ENCODE data around the gene ZSWIM8.
"Not testable (repeated sequence)": the region's sequence is repeated elsewhere in the genome, so short reads cannot be mapped to it uniquely, and the experiment has no call there.

Gene ZSWIM8

DNA sequence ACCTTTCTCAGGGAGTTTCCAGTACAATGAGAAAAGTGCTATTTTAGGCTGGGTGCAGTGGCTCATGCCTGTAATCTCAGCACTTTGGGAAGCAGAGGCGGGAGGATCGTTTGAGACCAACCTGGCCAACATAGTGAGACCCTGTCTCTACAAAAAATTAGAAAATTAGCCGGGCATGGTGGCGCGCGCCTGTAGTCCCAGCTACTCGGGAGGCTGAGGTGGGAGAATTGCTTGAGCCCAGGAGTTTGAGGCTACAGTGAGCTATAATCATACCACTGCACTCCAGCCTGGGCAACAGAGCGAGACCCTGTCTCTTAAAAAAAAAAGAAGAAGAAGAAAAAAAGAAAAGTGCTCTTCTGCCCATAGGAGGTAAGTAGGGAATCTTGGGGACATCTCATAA is 10.6 kb downstream of the ZSWIM8 start:
- DNase-seq (ENCODE audit: low read depth): not testable (repeated sequence)

DNA sequence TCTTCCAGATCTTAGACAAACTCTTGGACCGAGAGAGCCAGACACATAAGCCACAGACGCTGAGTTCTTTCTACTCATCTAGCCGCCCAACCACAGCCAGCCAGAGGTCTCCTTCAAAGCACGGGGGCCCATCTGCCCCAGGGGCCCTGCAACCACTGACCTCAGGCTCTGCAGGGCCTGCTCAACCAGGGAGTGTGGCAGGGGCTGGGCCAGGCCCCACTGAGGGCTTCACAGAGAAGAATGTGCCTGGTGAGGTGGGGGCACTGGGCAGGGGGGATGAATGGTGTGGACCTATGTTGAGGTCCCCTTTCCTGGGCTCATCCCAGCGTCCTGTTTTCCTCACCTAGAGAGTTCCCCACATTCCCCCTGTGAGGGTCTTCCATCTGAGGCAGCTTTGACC is 11.4 kb downstream of the ZSWIM8 start:
- DNase-seq (ENCODE audit: low read depth): no peak

DNA sequence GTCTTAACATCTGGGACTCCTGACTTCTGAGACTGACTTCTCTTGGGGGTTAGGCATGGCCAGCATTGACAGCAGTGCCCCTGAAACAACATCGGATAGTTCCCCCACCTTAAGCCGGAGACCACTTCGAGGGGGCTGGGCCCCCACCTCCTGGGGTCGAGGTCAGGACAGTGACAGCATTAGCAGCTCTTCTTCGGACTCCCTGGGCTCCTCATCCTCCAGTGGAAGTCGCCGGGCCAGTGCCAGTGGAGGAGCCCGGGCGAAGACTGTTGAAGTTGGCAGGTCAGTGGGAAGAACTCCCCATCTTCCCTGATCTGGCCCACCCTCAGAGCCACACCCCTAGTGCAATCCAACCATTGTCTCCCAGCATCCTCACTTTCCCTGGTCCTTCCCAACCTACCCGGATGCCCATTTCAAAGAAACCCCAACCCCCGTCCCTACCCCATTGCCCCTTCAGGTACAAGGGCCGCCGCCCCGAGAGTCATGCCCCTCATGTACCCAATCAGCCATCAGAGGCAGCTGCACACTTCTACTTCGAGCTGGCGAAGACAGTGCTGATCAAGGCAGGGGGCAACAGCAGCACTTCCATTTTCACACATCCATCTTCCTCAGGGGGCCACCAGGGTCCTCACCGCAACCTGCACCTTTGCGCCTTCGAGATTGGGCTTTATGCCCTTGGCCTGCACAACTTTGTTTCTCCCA is 12.1 kb downstream of the ZSWIM8 start:
- DNase-seq (ENCODE audit: low read depth): no peak

DNA sequence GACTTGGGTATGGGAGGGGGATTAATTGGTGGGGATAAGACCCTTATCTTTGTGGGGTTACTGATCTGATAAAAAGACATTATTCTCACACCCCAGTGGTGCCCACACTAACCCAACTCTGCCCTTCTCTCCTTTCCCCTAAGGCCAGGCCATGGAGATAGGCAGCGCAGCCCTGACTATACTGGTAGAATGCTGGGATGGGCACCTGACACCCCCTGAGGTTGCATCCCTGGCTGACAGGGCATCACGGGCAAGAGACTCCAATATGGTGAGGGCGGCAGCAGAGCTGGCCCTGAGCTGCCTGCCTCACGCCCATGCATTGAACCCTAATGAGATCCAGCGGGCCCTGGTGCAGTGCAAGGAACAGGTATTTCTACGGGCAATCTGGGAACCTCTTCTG is 12.7 kb downstream of the ZSWIM8 start:
- no peak for DNase-seq (ENCODE audit: low read depth)

DNA sequence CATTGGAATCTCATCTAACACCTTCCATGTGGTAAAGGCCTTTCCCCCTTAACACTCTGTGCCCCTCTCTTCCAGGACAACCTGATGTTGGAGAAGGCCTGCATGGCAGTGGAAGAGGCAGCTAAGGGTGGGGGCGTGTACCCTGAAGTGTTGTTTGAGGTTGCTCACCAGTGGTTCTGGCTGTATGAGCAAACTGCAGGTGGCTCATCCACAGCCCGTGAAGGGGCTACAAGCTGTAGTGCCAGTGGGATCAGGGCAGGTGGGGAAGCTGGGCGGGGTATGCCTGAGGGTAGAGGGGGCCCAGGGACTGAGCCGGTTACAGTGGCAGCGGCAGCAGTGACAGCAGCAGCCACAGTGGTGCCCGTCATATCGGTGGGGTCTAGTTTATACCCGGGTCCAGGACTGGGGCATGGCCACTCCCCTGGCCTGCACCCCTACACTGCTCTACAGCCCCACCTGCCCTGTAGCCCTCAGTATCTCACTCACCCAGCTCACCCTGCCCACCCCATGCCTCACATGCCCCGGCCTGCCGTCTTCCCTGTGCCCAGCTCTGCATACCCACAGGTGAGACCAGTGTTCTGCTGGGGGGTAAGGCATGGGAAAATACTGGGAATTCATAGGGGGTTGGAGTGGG is 13.6 kb downstream of the ZSWIM8 start:
- DNase-seq (ENCODE audit: low read depth): no peak

DNA sequence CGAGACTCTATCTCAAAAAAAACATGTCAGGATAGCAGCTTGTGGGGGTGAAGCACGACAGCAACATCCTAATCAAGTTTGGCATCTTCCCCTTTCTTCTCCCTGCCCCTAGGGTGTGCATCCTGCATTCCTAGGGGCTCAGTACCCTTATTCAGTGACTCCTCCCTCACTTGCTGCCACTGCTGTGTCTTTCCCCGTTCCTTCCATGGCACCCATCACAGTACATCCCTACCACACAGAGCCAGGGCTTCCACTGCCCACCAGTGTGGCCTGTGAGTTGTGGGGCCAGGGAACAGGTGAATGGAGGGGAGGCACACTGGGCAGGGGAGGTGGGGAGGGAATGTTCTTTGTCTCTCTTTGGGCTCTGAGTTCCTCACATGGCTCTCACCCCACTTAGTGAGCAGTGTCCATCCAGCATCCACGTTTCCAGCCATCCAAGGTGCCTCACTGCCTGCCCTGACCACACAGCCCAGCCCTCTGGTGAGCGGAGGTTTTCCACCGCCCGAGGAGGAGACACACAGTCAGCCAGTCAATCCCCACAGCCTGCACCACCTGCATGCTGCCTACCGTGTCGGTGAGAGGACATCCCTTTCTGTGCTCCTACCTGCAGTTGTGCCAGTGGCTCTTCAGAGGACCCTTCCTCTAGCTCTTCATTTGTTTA is 14.6 kb downstream of the ZSWIM8 start:
- DNase-seq (ENCODE audit: low read depth): no peak

DNA sequence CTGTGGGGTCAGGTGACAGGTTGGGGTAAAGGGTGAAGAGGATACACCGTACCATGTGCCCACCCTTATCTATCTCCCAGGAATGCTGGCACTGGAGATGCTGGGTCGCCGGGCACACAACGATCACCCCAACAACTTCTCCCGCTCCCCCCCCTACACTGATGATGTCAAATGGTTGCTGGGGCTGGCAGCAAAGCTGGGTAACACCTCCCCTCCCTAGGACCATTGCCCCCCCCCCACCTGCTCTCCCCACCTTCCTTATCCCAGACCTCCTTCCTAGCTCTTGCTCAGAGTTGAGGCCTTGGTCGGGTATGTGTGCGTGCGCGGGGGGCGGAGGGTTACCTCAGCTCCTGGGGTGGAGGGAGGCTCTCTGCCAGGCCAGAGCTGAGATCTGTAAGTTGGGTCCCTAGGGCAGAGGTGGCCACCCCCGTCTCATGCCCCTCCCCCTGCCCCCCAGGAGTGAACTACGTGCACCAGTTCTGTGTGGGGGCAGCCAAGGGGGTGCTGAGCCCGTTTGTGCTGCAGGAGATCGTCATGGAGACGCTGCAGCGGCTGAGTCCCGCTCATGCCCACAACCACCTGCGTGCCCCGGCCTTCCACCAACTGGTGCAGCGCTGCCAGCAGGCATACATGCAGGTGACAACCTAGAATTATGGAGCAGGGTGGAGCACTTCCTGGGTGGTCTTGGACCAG is 15.3 kb downstream of the ZSWIM8 start:
- DNase-seq (ENCODE audit: low read depth): no peak

DNA sequence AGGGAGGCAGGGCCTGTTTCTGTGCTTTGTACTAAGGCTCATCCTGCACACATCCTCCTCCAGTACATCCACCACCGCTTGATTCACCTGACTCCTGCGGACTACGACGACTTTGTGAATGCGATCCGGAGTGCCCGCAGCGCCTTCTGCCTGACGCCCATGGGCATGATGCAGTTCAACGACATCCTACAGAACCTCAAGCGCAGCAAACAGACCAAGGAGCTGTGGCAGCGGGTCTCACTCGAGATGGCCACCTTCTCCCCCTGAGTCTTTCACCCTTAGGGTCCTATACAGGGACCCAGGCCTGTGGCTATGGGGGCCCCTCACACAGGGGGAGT is 15.8 kb downstream of the ZSWIM8 start:
- DNase-seq (ENCODE audit: low read depth): no peak

DNA sequence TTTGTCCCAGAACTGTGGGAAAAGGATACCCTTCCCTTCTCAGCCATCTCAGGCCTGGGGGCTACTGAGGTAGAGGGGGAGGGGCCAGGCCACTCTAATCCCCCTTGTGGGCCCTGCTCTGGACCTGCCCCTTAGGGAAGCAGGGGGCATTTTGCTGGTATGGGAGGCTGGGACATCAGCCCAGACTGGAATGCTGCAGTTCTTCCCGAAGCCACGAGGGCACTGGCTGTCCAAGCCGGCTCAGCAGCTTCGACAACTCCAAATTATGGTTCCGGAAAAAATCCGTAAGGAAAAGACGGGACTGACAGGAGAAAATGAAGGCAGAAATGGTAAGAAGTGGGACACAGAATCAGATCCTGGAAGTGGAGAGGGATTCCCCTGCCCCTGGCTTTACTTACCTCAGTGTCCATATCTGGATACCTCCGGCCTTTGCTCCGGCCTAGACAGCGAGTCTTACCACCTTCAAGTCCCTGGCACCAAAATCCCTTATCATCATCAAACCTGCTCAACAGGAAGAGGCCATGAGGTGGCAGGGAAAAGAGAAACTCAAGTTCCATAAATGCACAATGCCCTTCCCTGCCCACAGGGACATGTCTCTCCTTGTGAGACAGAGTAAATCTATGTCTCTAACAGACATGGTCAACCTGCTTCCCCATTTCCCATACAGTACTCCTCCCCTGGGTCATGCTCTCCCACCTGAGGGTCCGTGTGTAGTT is 17.0 kb downstream of the ZSWIM8 start:
- DNase-seq (ENCODE audit: low read depth): no peak

DNA sequence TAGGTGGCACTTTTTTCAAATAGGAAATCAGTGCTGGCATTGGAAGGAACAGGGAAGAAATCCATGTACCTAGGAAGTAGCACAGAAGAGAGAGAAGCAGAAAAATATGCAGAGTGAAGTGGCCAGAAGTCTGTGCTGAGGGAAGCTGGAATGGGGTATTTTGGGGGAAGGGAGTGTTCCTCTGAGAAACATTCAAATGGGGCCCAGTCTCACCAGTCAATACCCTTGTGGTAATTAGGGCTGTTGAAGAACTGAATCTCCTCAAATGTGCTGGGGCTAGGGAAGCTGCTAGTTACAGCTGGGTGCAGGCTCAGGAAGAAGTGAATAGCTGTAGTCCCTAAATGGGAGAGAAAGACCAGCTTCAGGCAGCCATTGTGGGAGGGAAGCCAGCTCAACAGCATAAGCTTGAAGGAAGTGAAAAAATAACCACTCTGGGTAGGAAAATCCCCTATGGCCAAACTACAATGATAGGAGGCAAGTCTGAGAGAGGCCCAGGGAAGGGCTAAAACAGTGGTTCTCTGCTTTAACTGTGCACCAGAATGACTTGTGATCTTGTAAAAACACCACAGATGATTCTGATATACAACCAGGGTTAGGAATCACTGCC is 18.4 kb downstream of the ZSWIM8 start:
- no peak for DNase-seq (ENCODE audit: low read depth)

DNA sequence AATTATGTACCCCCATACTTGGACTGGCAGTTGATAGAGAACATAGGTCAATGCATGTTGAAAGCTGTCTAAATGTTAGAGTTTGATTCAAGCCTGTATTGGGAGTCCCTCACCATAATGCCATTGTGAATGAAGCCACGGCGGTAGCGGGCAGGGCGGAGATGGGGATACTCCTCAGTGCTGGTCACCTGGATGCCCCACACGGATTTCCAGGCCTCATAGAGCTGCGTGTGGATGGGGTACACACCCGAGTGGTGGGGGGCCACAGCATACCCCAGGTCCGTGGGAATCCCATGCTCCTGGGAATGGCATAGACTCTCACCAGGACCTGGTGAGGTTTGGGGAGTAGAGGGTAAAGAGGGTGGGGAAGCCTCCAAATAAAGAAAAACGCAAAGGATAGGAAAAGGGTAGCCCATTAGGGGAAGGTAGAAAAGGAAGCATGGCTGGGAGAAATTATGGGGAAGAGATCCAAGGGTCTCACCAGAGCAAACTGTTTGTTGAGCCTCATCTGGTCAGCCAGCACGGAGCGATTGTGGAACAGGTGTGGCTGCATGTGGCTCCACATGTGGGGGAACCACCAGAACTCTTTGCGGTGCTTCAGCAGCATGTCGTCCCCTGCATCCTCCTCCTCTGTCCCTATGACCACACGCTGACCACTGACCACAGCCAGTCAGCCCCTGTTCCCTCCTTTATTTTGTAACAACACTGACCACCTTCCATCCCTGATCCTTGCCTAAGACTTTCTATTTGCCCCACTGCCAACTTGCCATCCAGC is 21.0 kb downstream of the ZSWIM8 start:
- no peak for DNase-seq (ENCODE audit: low read depth)

DNA sequence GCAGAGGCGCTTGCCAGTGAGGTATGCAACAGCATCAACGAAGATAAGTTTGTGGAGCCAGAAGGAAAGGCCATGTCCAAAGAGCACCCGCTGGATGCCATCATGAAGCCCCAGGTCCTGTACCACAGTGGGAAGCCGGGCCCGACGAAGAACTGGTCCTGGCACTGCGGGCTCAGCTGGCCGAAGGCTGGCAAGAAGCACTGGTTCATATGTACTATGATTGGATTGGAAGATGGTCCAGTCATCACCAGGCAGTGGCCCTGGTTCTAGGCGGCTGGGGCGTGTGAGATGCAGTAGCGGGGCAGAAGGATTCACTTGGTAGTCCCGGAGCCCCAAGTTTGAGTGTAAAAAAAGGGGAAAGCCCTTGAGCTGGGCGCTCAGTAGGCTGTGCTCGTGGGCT is 22.1 kb downstream of the ZSWIM8 start:
- DNase-seq (ENCODE audit: low read depth): no peak

DNA sequence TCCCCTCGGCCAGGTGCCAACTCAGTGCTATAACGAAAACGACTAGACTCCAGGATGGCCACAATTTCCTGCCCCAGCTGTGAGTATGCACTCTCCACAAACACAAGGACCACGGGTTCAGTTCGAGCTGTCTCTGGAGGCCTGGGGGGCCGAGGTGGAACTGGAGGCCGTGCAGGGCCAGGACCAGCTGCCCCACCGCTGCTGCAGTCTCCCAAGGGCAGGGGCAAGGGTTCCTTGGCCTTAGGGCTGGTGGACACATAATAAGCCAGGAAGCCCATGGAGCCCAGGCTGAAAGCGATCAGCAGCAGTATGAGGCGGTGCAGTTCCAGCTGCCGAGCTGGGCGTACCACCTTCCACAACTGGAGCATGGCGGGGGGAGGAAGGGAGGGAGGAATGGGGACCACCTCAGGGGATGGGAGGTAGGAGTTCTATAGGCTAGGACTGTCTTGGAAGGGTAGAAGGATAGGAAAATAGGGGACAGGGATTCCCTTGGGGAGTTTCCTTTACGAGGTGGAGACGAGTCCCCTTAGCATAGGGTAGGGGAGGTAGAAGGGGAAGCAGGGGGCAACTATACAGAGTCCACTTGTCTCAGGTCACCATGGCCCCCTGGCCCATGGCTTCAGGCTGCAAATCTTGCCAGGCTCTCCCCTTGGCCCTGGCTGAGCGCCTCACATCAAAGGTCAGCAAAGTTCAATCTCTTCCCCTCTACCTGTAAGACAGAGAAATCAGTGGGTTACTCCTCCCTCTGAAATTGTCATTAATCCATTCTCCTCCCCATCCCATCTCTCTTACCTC is 22.8 kb downstream of the ZSWIM8 start:
- no peak for DNase-seq (ENCODE audit: low read depth)

DNA sequence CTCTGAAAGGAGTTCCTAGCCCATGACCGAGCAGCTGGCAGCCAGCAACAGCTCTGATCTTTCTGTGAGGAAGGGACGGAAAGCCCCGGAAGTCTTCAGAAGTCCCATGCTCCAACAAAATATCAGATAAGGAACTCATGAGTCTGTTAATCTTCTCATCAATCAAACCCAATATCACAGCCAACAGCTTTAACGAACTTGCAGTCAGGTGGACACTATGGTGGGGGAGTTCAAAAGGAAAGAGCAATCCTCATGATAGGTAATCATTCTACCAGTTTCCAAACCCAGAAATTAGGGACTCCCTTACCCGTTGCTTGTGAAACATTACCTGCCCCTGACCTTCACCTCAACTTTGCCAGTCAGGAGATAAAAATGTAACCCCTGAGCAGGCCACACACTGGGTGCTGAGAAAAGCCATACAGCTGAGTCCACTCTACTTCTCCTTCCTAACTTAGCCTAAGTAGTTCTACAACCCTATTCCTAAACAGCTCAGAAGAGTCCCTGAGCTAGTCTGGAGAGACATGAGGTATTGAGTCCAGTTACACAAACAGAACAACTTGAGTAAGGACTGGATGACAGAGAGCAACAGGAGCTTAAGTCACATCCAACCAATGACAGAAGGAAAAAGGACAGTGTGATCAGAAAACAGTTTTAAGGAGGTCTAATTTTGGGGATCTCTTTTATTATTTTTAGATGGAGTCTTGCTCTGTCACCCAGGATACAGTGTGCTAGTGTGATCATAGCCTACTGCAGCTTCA is 23.8 kb downstream of the ZSWIM8 start:
- no peak for DNase-seq (ENCODE audit: low read depth)

DNA sequence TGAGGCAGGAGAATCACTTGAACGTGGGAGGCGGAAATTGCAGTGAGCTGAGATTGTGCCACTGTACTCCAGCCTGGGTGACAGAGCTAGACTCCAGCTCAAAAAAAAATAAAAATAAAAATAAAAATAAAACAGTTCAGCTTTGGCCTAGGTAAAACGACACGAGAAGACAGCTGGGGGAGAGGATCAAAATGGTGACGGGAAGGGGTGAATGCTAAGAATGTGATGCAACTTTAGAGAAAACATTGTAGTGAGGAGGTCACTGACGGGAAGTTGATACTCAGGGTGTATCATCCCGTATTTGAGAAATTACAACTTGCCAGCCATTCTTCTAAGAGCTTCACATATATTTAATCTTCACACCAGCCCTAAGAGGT is 24.9 kb downstream of the ZSWIM8 start:
- peak; percentile 65 for DNase-seq (ENCODE audit: low read depth)

DNA sequence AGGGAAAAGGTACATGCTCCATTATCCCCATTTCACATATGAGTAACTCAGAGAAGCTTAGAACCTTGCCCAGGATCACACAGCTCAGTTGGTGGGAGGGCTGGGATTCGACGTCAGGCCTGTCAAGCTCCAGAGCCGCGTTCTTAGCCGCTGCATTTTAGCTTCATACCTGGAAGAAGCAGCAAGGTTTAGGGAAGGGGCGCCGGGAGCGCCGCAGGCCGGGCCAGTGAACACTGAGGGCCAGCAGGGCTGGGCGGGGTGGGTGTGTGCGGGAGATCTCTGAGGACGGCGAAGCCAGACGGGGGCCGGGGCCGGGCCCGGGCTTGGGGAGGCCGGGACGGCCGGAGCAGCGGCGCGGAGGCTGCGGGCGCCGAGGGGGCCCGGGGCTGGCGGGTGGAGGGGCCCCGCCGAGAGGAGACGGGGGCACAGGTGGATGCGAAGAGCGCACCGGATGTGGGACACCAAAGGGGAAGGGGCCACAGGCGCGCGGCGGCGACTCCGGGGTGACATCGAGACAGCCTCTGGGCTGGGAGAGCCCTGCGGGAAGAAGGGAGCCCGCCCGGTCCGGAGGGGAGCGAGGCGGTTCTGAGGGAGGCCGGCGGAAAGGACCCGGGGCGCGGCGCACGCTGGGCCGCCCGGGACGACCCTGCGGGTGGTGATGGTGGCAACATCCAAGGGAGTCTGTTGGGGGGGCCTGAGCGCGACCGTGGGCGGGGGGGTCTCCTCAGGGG is 25.5 kb downstream of the ZSWIM8 start:
- no peak for DNase-seq (ENCODE audit: low read depth)

DNA sequence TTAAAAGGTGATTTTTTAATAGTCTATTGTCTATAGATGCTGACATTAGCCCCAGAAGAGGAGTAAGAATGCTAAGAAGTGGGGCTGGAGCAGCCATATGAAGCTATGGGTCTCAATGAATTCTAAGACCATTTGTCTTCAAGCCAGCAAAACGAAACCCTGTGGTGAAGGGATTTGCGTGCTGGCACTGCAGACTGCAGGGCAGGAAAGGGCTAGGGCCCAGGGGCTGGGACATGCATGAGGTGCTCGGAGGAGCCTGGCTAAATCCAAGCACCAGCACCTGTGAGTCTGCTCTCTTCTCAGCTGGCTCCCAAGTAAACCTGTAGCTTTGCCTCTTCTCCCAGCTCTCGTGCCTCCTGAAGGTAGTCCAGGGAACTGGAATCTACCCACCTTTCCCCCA is 27.3 kb downstream of the ZSWIM8 start:
- DNase-seq (ENCODE audit: low read depth): no peak

DNA sequence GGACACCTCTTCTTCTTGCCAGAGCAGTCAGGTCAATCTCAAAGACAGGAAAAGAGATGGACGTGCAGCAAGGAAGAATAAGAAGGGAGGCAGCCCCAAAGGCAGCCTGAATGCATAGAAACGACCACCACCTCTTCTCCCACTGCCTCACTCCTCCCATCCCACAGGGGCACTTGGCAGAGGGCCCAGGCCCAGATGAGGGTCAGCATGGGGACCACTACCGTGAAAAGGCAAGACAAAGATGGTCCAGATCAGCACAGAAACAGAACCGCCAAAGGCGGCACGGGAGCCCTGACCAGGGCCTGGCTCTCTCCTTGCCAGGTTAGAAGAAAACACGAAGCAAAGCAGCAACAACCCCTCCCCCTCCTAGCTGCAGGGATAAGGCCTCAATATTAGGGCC is 27.9 kb downstream of the ZSWIM8 start:
- no peak for DNase-seq (ENCODE audit: low read depth)

Measured in fibroblast of gingiva (primary cell).